ENCODE results near the gene CDC42EP4.
"Not testable (repeated sequence)": the region's sequence is repeated elsewhere in the genome, so short reads cannot be mapped to it uniquely, and the experiment has no call there.

The CDC42EP4 gene

GRCh38 chr17:73343168-73343634 lies 31.4 kb upstream of the CDC42EP4 start:
- no peak for DNase-seq (ENCODE audit: low read depth in 2 of 2)

- DNase-seq (ENCODE audit: low read depth in 2 of 2), result no peak
Measured at GRCh38 chr17:73342541-73343167, 30.9 kb upstream of the CDC42EP4 start.

- DNase-seq (ENCODE audit: low read depth in 2 of 2), result no peak
Measured at GRCh38 chr17:73342050-73342522, 30.3 kb upstream of the CDC42EP4 start.

GRCh38 chr17:73341350-73342049 lies 29.7 kb upstream of the CDC42EP4 start:
- no peak for DNase-seq (ENCODE audit: low read depth in 2 of 2)

- no peak for DNase-seq (ENCODE audit: low read depth in 2 of 2)
Measured at GRCh38 chr17:73340093-73340596, 28.3 kb upstream of the CDC42EP4 start.

- DNase-seq (ENCODE audit: low read depth in 2 of 2), result no peak
Measured at GRCh38 chr17:73338566-73339197, 26.9 kb upstream of the CDC42EP4 start.

- no peak for DNase-seq (ENCODE audit: low read depth in 2 of 2)
Measured at GRCh38 chr17:73338050-73338521, 26.3 kb upstream of the CDC42EP4 start.

- DNase-seq (ENCODE audit: low read depth in 2 of 2), result no peak
Measured at GRCh38 chr17:73337330-73337710, 25.5 kb upstream of the CDC42EP4 start.

GRCh38 chr17:73336408-73337329 lies 24.9 kb upstream of the CDC42EP4 start:
- DNase-seq (ENCODE audit: low read depth in 2 of 2), result no peak

GRCh38 chr17:73335591-73336407 lies 24.0 kb upstream of the CDC42EP4 start:
- no peak for DNase-seq (ENCODE audit: low read depth in 2 of 2)

GRCh38 chr17:73334771-73335513 lies 23.1 kb upstream of the CDC42EP4 start:
- DNase-seq (ENCODE audit: low read depth in 2 of 2), result no peak

GRCh38 chr17:73333445-73333844 lies 21.6 kb upstream of the CDC42EP4 start:
- DNase-seq (ENCODE audit: low read depth in 2 of 2), result not testable (repeated sequence)

GRCh38 chr17:73331060-73331459 lies 19.3 kb upstream of the CDC42EP4 start:
- DNase-seq (ENCODE audit: low read depth in 2 of 2), result no peak

- no peak for DNase-seq (ENCODE audit: low read depth in 2 of 2)
Measured at GRCh38 chr17:73327676-73328075, 15.9 kb upstream of the CDC42EP4 start.

GRCh38 chr17:73325527-73325842 lies 13.7 kb upstream of the CDC42EP4 start:
- DNase-seq (ENCODE audit: low read depth in 2 of 2), result no peak

GRCh38 chr17:73324711-73325526 lies 13.1 kb upstream of the CDC42EP4 start:
- DNase-seq (ENCODE audit: low read depth in 2 of 2), result no peak

- DNase-seq (ENCODE audit: low read depth in 2 of 2), result no peak
Measured at GRCh38 chr17:73324160-73324475, 12.3 kb upstream of the CDC42EP4 start.

GRCh38 chr17:73323409-73324159 lies 11.8 kb upstream of the CDC42EP4 start:
- DNase-seq (ENCODE audit: low read depth in 2 of 2), result no peak

All from stimulated activated CD4-positive, alpha-beta T cell treated with anti-CD3 and anti-CD28 coated beads, Interleukin-12 subunit alpha, Interleukin-12 subunit beta, amount 100 ng/mL, for 24 hours (primary cell).